Cerebellar nuclear complex (tissue), 1 donor: Measurements from ENCODE around the gene RPL41.

Experiments used
- DNase-seq, 2 experiments: peaks; one replicate each; lab custom pipeline; 2025; lab: John Stamatoyannopoulos, UW

Gene RPL41

GRCh38 chr12:56127888-56128669, 11.6 kb downstream of the RPL41 start, which contains the start of gene ESYT1:
Gene ESYT1 (plus strand): TSS chr12:56128267. CDS start chr12:56128320, 53 bp downstream.
- DNase-seq: peak; percentile 98 to 100

DNA sequence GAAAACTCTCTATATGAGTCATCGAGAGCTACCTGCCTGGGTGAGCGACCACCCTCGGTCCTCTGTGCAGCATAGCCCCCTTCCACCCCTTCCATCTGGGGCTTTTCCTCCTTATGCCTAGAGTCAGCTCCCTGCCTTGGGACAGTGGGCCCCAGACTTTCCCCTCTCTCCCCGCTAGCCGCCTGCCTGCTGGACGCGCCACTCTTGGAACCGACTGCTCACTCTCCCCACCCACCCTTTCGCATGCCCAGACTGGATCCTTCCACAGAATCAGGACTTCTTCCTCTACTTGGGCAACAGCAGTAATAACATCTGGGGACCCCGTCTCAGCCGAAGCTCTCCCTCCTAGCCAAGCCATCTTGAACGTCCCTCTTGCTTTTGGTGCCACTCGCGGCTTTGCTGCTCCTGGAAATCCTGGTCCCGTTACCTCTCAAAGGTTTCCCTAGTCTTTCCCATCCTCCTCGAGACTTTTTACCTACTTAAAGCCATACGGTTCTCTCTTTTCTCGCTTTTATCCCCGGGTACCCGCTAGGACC, 12.3 kb downstream of the RPL41 start:
- no peak for DNase-seq

- DNase-seq: no peak
Observed at GRCh38 chr12:56129206-56129941, 12.9 kb downstream of the RPL41 start.

DNA sequence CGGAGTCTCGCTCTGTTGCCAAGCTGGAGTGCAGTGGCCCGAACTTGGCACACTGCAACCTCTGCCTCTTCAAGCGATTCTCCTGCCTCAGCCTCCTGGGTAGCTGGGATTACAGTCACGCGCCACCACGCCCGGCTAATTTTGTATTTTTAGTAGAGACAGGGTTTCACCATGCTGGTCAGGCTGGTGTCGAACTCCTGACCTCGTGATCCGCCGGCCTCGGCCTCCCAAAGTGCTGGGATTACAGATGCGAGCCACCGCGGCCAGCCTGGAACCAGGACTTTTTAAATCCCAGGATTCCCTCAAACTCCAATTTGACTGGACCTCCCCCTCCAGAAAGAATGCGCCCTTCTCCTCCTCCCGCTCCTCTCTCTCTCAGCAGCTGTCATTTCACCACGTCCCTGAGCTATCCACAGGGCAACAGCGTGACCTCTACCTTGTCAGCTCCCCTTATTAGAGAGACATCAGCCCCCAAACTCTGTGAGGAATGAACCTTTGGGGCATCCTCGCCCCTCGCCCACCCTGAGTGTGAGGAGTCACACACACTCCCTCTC, 13.6 kb downstream of the RPL41 start:
- DNase-seq: no peak

- no peak for DNase-seq
Observed at GRCh38 chr12:56130876-56131275, 14.4 kb downstream of the RPL41 start.

GRCh38 chr12:56134897-56135296, 18.5 kb downstream of the RPL41 start:
- DNase-seq: no peak

DNA sequence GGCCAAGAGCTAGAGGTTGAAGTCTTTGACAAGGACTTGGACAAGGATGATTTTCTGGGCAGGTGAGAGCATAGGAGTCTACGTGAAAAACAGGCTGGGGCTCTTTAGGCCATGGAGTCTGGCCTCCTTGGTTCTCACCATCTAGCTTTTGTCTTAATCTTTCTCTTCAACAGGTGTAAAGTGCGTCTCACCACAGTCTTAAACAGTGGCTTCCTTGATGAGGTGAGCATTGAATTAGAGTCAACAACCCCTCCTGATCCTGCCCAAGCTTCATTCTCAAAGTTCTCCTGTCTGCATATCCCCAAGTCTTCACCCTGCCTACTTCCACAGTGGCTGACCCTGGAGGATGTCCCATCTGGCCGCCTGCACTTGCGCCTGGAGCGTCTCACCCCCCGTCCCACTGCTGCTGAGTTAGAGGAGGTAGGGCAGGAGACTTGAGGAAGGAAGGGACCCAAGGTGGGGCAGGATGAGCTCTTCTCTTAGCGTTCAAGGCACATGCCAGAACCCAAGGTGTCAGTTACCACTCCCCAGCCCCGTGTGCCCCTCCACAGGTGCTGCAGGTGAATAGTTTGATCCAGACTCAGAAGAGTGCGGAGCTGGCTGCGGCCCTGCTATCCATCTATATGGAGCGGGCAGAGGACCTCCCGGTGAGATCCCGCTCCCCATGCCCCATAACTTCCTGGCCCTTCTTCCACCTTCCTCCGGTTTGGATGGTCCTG, 21.6 kb downstream of the RPL41 start:
- DNase-seq: no peak

GRCh38 chr12:56141946-56142784, 25.7 kb downstream of the RPL41 start:
- no peak for DNase-seq

DNA sequence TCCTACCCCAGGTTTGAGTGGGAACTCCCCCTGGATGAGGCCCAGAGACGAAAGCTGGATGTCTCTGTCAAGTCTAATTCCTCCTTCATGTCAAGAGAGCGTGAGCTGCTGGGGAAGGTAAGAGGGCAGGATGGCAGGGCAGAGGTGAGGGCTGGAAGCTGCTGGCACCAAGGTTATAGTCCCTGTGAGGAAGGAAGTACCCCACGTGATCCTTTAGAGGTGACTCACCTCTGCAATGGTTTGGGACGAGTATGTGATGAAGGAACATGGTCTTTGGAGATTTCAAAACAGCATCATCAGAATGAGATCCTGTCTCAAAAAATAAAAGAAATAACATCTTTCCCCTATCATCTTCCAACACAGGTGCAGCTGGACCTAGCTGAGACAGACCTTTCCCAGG, 26.8 kb downstream of the RPL41 start:
- no peak for DNase-seq

DNA sequence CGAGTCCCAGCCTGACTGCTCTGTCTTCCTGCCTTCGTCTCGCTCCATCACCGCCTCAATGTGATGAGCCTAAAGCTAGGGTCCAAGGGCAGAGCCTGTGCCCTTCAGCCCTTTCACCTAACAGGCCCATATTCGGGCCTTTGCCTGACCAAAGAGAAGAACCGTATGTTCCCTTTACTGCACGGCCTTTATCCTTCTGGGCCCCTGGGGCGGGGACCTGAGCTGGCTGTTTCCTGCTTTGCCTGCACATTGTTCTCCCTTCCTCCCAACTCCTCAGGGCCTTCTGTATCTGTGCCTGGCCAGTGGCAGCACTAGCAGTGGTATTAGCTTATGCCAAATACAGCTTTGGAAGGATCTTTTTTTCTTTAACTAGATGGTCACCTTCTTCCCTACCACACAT, 27.4 kb downstream of the RPL41 start:
- DNase-seq: no peak

GRCh38 chr12:56145217-56145616, 28.8 kb downstream of the RPL41 start:
- DNase-seq: no peak

- no peak for DNase-seq
Observed at GRCh38 chr12:56146492-56147460, 30.3 kb downstream of the RPL41 start.

GRCh38 chr12:56150563-56150962, 34.1 kb downstream of the RPL41 start:
- no peak for DNase-seq

DNA sequence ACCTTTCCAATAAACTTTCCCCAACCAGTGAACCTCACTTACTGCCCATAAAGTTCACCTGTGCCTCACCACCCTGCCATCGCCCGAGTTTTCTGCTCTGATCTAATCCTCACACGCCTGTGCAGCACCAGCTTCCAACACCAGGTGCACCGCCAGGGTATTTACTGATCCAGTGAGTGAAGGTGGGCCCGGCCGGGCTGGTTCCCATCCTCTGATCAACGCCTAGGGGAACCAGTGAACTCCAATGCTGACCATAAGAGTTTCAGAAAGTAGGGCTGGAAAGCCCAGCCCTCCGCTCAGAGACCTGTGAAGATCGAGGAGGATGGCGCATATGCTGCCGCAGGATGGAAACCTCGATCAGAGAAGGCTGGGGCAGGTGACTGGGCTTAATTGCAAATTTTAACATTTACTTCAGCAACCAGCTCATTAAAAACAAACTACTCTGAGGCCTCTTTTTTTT, 35.3 kb downstream of the RPL41 start:
- DNase-seq: no peak

DNA sequence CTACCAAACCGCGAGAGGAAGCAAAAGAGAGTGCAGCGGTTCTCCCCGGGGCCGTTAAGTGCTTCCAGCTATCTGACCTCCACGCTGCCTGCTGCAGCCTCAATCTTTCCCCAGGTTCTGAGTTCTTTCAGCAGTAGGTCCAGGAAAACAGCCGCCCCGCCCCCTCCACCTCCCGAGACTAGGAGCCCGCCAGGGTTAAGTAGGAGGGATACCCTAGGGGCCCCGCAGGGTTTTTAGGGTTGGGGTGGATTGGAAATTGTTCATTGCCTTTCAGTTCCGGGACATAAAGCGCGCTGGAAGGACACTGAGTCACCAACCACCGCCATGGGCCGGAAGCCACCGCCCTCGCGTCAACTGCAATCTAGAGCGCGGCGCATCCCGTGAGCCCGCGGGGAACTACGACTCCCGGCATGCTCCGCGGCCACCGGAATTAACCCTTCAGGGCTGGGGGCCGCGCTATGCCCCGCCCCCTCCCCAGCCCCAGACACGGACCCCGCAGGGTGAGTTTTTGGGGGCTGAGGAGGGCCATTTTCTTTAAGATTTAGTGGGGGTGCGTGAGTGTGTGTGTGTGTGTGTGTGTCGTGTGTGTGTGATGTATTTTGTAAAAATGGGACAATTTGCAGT, 35.8 kb downstream of the RPL41 start, which contains the start of gene MYL6B:
TSS of gene MYL6B (plus strand) at position 456 of the 624 bp plus-strand sequence. CDS start 1,332 bp downstream, outside the sequence.
- peak in 1 of 2 experiments; percentile 40 for DNase-seq

GRCh38 chr12:56152756-56153677, 36.6 kb downstream of the RPL41 start:
- no peak for DNase-seq

DNA sequence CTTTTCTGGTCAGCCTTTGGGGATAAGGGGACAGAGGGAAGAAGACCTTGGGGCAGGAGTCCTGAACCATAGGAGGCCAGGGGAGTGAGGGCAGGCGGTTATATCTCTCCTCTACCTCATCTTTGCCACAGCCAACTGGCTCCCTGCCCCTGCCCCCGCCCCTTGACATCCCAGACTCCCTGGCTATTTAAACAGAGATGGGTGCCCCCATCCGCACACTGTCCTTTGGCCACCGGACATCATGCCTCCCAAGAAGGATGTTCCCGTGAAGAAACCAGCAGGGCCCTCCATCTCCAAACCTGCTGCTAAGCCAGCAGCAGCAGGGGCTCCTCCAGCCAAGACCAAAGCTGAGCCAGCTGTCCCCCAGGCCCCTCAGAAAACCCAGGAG, 37.2 kb downstream of the RPL41 start:
- DNase-seq: no peak

DNA sequence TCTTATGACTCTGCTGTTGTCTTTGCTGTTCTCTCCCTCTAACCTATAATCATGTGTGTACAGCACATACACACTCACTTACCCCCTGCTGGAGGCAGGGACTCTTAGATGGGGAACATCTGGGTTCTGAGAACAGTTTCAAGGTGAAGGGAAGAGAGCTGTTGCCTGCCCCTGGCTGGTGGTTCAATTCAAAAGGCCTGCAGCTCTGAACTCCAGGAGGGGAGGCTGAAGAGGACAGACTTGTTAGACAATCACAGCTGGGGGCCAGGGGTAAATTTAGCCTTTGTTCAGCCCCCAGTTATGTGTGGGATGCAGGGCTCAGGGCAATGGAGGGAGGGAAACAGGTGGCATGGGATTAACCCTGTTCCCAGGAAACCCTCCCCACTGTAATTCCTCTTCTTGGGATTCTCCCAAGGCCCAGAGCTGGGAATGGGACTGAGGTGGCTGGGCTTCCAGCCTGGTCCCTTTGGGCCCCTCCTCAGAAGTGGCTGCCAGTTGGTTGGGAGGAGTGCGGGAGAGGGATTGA, 37.9 kb downstream of the RPL41 start:
- DNase-seq: no peak
